GM18505 (cell line): ENCODE data around the gene RAMP3.
"Not testable (repeated sequence)": the region's sequence is repeated elsewhere in the genome, so short reads cannot be mapped to it uniquely, and the experiment has no call there.

Experiments used
- ATAC-seq: cut with Tn5 transposase; IDR thresholded peaks from one replicate; pipeline ENCODE4 v1.9.1; 2021; ENCODE audit not compliant: unreplicated experiment
- POLR2A ChIP-seq: IDR thresholded peaks from 4 replicates; pipeline ENCODE4 v1.6.1; 2011; ENCODE audit warnings: borderline replicate concordance; ENCODE audit not compliant: insufficient read depth, insufficient read length; ENCODE audit errors: extremely low read depth

The RAMP3 gene

GRCh38 chr7:45192621-45193041 is 35.0 kb downstream of the RAMP3 start:
- ATAC-seq = no peak
- TF ChIP-seq POLR2A = no peak

- TF ChIP-seq POLR2A = no peak
- ATAC-seq = no peak
Measured at GRCh38 chr7:45193828-45194227, 36.2 kb downstream of the RAMP3 start.

- peak; percentile 66 for ATAC-seq
- no peak for TF ChIP-seq POLR2A
Measured at GRCh38 chr7:45196374-45196773, 38.8 kb downstream of the RAMP3 start.

- no peak for ATAC-seq
Measured at GRCh38 chr7:45197461-45197860, 39.9 kb downstream of the RAMP3 start.

GRCh38 chr7:45198986-45199385 is 41.4 kb downstream of the RAMP3 start:
- no peak for ATAC-seq
- TF ChIP-seq POLR2A = no peak

More at GRCh38 chr7:45197461-45197860, 39.9 kb downstream of the RAMP3 start:
- TF ChIP-seq POLR2A = no peak

- TF ChIP-seq POLR2A = no peak
- ATAC-seq = no peak
Measured at GRCh38 chr7:45199506-45199905, 41.9 kb downstream of the RAMP3 start.

GRCh38 chr7:45202625-45203024 is 45.0 kb downstream of the RAMP3 start:
- TF ChIP-seq POLR2A = no peak
- no peak for ATAC-seq

- no peak for ATAC-seq
- TF ChIP-seq POLR2A = no peak
Measured at GRCh38 chr7:45203036-45203435, 45.4 kb downstream of the RAMP3 start.

- TF ChIP-seq POLR2A = no peak
- ATAC-seq = no peak
Measured at GRCh38 chr7:45203459-45203858, 45.9 kb downstream of the RAMP3 start.

GRCh38 chr7:45203936-45204445 is 46.4 kb downstream of the RAMP3 start:
- peak; percentile 92 for ATAC-seq
- TF ChIP-seq POLR2A = no peak

- not testable (repeated sequence) for ATAC-seq
Measured at GRCh38 chr7:45206266-45206665, 48.7 kb downstream of the RAMP3 start.

GRCh38 chr7:45209909-45210308 is 52.3 kb downstream of the RAMP3 start:
- not testable (repeated sequence) for ATAC-seq

- no peak for TF ChIP-seq POLR2A
- no peak for ATAC-seq
Measured at GRCh38 chr7:45211066-45211465, 53.5 kb downstream of the RAMP3 start.

GRCh38 chr7:45211958-45212357 is 54.4 kb downstream of the RAMP3 start:
- TF ChIP-seq POLR2A = no peak
- ATAC-seq = no peak

GRCh38 chr7:45212606-45213005 is 55.0 kb downstream of the RAMP3 start:
- no peak for TF ChIP-seq POLR2A
- no peak for ATAC-seq

GRCh38 chr7:45215601-45216062 is 58.0 kb downstream of the RAMP3 start:
- no peak for ATAC-seq
- TF ChIP-seq POLR2A = no peak

- no peak for ATAC-seq
- TF ChIP-seq POLR2A = no peak
Measured at GRCh38 chr7:45216181-45216580, 58.6 kb downstream of the RAMP3 start.
